K562 (cell line): ENCODE data around the gene LINC00305. TPM values are rescaled to one million over a fixed set of nuclear protein-coding genes. Genes with fewer than 3 reads are reported as not detected.

Source experiments
- ATAC-seq: fragments of 200-7000 bp; cut with Tn5 transposase; 3 replicates; pipeline ENCODE4 v1.9.1; 2020; ENCODE audit warnings: moderate library complexity
- BruUV-seq: library from RNA; stranded (reverse); fragments of 400-500 nt; replicated peaks from 2 replicates; lab custom pipeline; 2021; lab: Mats Ljungman, UMichigan
- CTCF ChIA-PET: fragments of 300-600 bp; formaldehyde crosslinking; extraction: SDS; loops from one replicate; lab custom pipeline; 2021; ENCODE audit warnings: low intra/inter-chr PET ratio; lab: Yijun Ruan, JAX
- POLR2A ChIA-PET: fragments of 300-600, 350-650 bp; sonication (Branson Sonifier 250); formaldehyde crosslinking; extraction: SDS; loops from one replicate; lab custom pipeline; 2021; ENCODE audit warnings: antibody characterized with exemption, inconsistent platforms; lab: Yijun Ruan, JAX
- DNase-seq, 4 experiments: peaks; one replicate each; pipeline versions ENCODE4 v3.0.0 to v3.0.0-alpha.2; 2011 to 2018; ENCODE audit warnings: low spot score in 3 of 4, mixed read lengths in 3 of 4; ENCODE audit errors: extremely low read depth in 1 of 4
- FAIRE-seq: peaks from 2 replicates; lab custom pipeline; 2011; peaks lifted over from hg19 to GRCh38; lab: Jason Lieb, UNC
- H2AFZ ChIP-seq: 2 replicates; pipeline ENCODE4 v1.6.0; 2011; ENCODE audit warnings: low read depth, low read length, control low read depth, inconsistent platforms
- H3K27ac ChIP-seq: fragments of 200-600 bp; 3 replicates; pipeline ENCODE4 v1.8.0; 2011; ENCODE audit warnings: low read depth, mild to moderate bottlenecking, control low read depth, inconsistent platforms, low read length, moderate library complexity, mixed read lengths; ENCODE audit errors: extremely low read depth
- H3K27me3 ChIP-seq, 2 experiments: fragments of 300-600 bp in 1 of 2; 2 replicates in 1 of 2; 3 replicates in 1 of 2; pipeline versions ENCODE4 v1.6.0 to v1.8.0; 2011; ENCODE audit warnings: inconsistent platforms in 2 of 2, low read length in 2 of 2, mild to moderate bottlenecking in 1 of 2, mixed read lengths in 1 of 2, moderate library complexity in 1 of 2; ENCODE audit not compliant: control insufficient read depth in 2 of 2, insufficient read depth in 2 of 2
- H3K36me3 ChIP-seq: fragments of 300-600 bp; 3 replicates; pipeline ENCODE4 v1.8.0; 2011; ENCODE audit warnings: mild to moderate bottlenecking, low read length, inconsistent platforms; ENCODE audit not compliant: control insufficient read depth, insufficient read depth
- H3K4me1 ChIP-seq, 2 experiments: fragments of 200-600 bp in 1 of 2; replicated peaks in 1 of 2; 2 replicates in 1 of 2; 3 replicates in 1 of 2; pipeline versions ENCODE4 v1.5.1 to v1.8.0; 2011; ENCODE audit warnings: inconsistent platforms in 2 of 2, low read length in 2 of 2, mild to moderate bottlenecking in 1 of 2, mixed read lengths in 1 of 2, moderate library complexity in 1 of 2; ENCODE audit not compliant: control insufficient read depth in 2 of 2, insufficient read depth in 2 of 2
- H3K4me2 ChIP-seq: 2 replicates; pipeline ENCODE4 v1.6.1; 2011; ENCODE audit warnings: low read length, control low read depth, inconsistent platforms, mixed read lengths; ENCODE audit not compliant: insufficient read depth
- H3K4me3 ChIP-seq: fragments of 200-600 bp; sonication (generic), shearing (Covaris generic); 2 replicates; pipeline ENCODE4 v1.5.1; 2016; ENCODE audit warnings: control low read depth, inconsistent platforms
- H3K79me2 ChIP-seq: fragments of 200-600 bp; 3 replicates; pipeline ENCODE4 v1.8.0; 2011; ENCODE audit warnings: low read length, inconsistent platforms; ENCODE audit not compliant: control insufficient read depth, insufficient read depth
- H3K9ac ChIP-seq, 2 experiments: 2 replicates each; pipeline versions ENCODE4 v1.6.0 to v1.6.1; 2011; ENCODE audit warnings: low read depth in 2 of 2, low read length in 2 of 2, control low read depth in 1 of 2, inconsistent platforms in 1 of 2, mild to moderate bottlenecking in 1 of 2, mixed read lengths in 1 of 2; ENCODE audit not compliant: insufficient read depth in 1 of 2
- H3K9me1 ChIP-seq: one replicate; pipeline ENCODE4 v1.6.0; 2011; ENCODE audit warnings: inconsistent platforms, mild to moderate bottlenecking, low read length, moderate library complexity; ENCODE audit not compliant: control insufficient read depth, insufficient read depth
- H3K9me3 ChIP-seq: replicated peaks from 2 replicates; pipeline ENCODE4 v1.5.1; 2011; ENCODE audit warnings: low read depth, low read length, inconsistent platforms; ENCODE audit not compliant: control insufficient read depth, insufficient read depth
- H4K20me1 ChIP-seq: replicated peaks from 2 replicates; pipeline ENCODE4 v1.6.1; 2011; ENCODE audit warnings: low read length, inconsistent platforms, mixed read lengths; ENCODE audit not compliant: control insufficient read depth, insufficient read depth
- CREB1 ChIP-seq, 2 experiments: sonication (generic) in 1 of 2; formaldehyde crosslinking in 1 of 2; IDR thresholded peaks; 2 replicates each; pipeline versions ENCODE4 v1.6.1 to v1.8.0; 2012 to 2022; ENCODE audit warnings: inconsistent platforms in 1 of 2, mild to moderate bottlenecking in 1 of 2, missing genetic modification reagents in 1 of 2, moderate library complexity in 1 of 2
- FOSL1 ChIP-seq: fragments of 200-800 bp; sonication (Bioruptor generic); conservative IDR thresholded peaks from 2 replicates; pipeline ENCODE4 v1.6.1; 2016; ENCODE audit warnings: missing genetic modification characterization, missing compliant biosample characterization
- HDAC2 ChIP-seq: fragments of 450-650 bp; IDR thresholded peaks from 2 replicates; pipeline ENCODE4 v1.6.1; 2016; ENCODE audit warnings: mild to moderate bottlenecking
- RBM39 ChIP-seq: fragments of 200-400 bp; formaldehyde crosslinking; optimal IDR thresholded peaks from 2 replicates; pipeline ENCODE3; 2018; ENCODE audit warnings: low read depth, low read length
- ZNF184 ChIP-seq: sonication (generic); formaldehyde crosslinking; IDR thresholded peaks from 2 replicates; pipeline ENCODE4 v1.5.0; 2020; ENCODE audit warnings: missing genetic modification reagents
- whole genome bisulfite sequencing: fragments of 100-300 bp; shearing (Covaris generic); methylation state at CpG from one replicate; pipeline ENCODE4 v1.1.6; 2016; ENCODE audit warnings: low coverage, mixed read lengths; ENCODE audit not compliant: insufficient coverage; ENCODE audit errors: missing lambda C conversion rate; 5-methylcytosine and 5-hydroxymethylcytosine counted together
- in situ Hi-C: fragments of 300-500 bp; cut with MboI; formaldehyde crosslinking; loops from 4 replicates; pipeline ENCODE4 v1.15.0; 2018; ENCODE audit warnings: inconsistent platforms, mixed read lengths
- intact Hi-C: fragments of 100-400 bp; cut with micrococcal nuclease; formaldehyde crosslinking; loops from 2 replicates; pipeline ENCODE4 v1.14.2; 2022
- polyA plus RNA-seq, 8 experiments: library from polyadenylated mRNA; depleted of rRNA in 4 of 8; stranded (reverse) in 5 of 8; unstranded in 3 of 8; fragments of >200 nt; fragmentation: Nextera tagmentation in 2 of 8; fragmentation: Illumina TruSeq in 1 of 8; extraction: Ambion mirVana in 2 of 8; extraction: Trizol in 1 of 8; gene quantifications; 2 replicates each; pipeline versions ENCODE4 v1.2.1 to v1.2.3, GENCODE V29; 2011 to 2014; ENCODE audit warnings: inconsistent platforms in 1 of 8, missing spikeins in 1 of 8
- total RNA-seq, 7 experiments: library from RNA; depleted of rRNA in 6 of 7; stranded (reverse); fragments of >200 nt in 6 of 7; fragmentation: Illumina TruSeq in 2 of 7; extraction: Trizol in 2 of 7; gene quantifications; 2 replicates each; pipeline versions ENCODE4 v1.2.1 to v1.2.3, GENCODE V29; 2011 to 2021; ENCODE audit warnings: low replicate concordance in 1 of 7
- TF ChIP-seq, protein P1 (sequence below), 3 experiments: IDR thresholded peaks in 2 of 3; conservative IDR thresholded peaks in 1 of 3; 2 replicates each; pipeline ENCODE4 v1.5.1; 2011 to 2012; ENCODE audit warnings: low read length in 3 of 3, mild to moderate bottlenecking in 3 of 3, control low read depth in 2 of 3, improper control_type of control experiment in 1 of 3, inconsistent platforms in 1 of 3, low read depth in 1 of 3, mixed read lengths in 1 of 3, moderate library complexity in 1 of 3; ENCODE audit not compliant: insufficient read depth in 2 of 3
- TF ChIP-seq, protein P2 (sequence below), 2 experiments: fragments of 200-800 bp in 1 of 2; sonication (Bioruptor generic) in 1 of 2; sonication (generic) in 1 of 2; formaldehyde crosslinking in 1 of 2; IDR thresholded peaks in 1 of 2; conservative IDR thresholded peaks in 1 of 2; 2 replicates each; pipeline versions ENCODE4 v1.5.0 to v1.6.1; 2016 to 2020; ENCODE audit warnings: missing compliant biosample characterization in 1 of 2, missing genetic modification characterization in 1 of 2, missing genetic modification reagents in 1 of 2
- TF ChIP-seq, protein P3 (sequence below): fragments of 250-450 bp; sonication (Bioruptor Pico); IDR thresholded peaks from 2 replicates; pipeline ENCODE4 v1.8.0; 2021; ENCODE audit warnings: mild to moderate bottlenecking, moderate library complexity
- TF ChIP-seq, protein P4 (sequence below): fragments of 450-650 bp; IDR thresholded peaks from 2 replicates; pipeline ENCODE4 v1.6.1; 2017; ENCODE audit warnings: mild to moderate bottlenecking, moderate library complexity
- TF ChIP-seq, protein P5 (sequence below), 2 experiments: fragments of 150-350 bp in 1 of 2; IDR thresholded peaks; 2 replicates each; pipeline ENCODE4 v1.6.1; 2012 to 2016; ENCODE audit warnings: low read depth in 2 of 2, low read length in 2 of 2, mild to moderate bottlenecking in 1 of 2, moderate library complexity in 1 of 2

LINC00305 gene
- total and polyA plus RNA-seq, 9 of the 15 experiments (the other 6 are each of a cell fraction or from before 2014, with no cell fraction given) = not detected

DNA sequence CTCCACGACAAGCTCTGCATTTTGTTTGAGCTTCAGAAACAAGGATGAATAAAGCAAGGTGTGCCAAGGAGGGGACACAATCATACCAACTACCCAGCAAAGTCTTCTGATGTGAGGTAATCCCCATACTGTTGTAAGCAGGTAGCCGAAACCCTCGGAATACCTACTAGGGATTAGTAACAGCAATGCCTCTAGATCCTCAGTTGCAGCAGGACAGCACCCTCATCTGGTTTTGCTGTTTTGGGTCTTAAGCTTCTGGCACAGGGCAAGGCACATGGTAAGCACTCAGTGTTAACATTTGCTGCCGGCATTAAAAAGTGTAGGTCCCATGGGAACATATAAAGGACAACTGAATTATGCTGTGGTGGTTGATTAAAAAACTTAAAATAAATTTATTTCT, 16.0 kb upstream of the LINC00305 start:
- 4% methylated on average over 3 of the region's 4 CpGs for WGBS
- no TSS peak for BruUV-seq
- H3K36me3 ChIP-seq = no peaks in the 10 kb centered on the region
- POLR2A ChIA-PET = no interaction called here
- no peaks in the 10 kb centered on the region for H4K20me1 ChIP-seq
- no peak overlapping the region for H3K27ac ChIP-seq
- intact Hi-C loops = no loop called here
- H3K4me3 ChIP-seq = no peak overlapping the region
- no peaks in the 10 kb centered on the region for H3K9me1 ChIP-seq
- no peaks in the 10 kb centered on the region for H3K79me2 ChIP-seq
- H2AFZ ChIP-seq = no peak overlapping the region
- no peak overlapping the region for H3K4me2 ChIP-seq
- no peaks in the 10 kb centered on the region for H3K27me3 ChIP-seq
- CTCF ChIA-PET = no interaction called here
- no peaks in the 10 kb centered on the region for H3K4me1 ChIP-seq
- no peak overlapping the region for H3K9ac ChIP-seq
- in situ Hi-C loops = no loop called here
- no peaks in the 10 kb centered on the region for H3K9me3 ChIP-seq
- no peak for FAIRE-seq
- ATAC-seq = no peak
- DNase-seq = no peak
- TF ChIP-seq, protein P1, sequence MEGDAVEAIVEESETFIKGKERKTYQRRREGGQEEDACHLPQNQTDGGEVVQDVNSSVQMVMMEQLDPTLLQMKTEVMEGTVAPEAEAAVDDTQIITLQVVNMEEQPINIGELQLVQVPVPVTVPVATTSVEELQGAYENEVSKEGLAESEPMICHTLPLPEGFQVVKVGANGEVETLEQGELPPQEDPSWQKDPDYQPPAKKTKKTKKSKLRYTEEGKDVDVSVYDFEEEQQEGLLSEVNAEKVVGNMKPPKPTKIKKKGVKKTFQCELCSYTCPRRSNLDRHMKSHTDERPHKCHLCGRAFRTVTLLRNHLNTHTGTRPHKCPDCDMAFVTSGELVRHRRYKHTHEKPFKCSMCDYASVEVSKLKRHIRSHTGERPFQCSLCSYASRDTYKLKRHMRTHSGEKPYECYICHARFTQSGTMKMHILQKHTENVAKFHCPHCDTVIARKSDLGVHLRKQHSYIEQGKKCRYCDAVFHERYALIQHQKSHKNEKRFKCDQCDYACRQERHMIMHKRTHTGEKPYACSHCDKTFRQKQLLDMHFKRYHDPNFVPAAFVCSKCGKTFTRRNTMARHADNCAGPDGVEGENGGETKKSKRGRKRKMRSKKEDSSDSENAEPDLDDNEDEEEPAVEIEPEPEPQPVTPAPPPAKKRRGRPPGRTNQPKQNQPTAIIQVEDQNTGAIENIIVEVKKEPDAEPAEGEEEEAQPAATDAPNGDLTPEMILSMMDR (IDR thresholded peaks at IDR 0.05 in 2 of 3, conservative IDR thresholded peaks at IDR 0.05 in 1 of 3; ENCODE audit: insufficient read depth in 2 of 3, low read depth in 1 of 3, low read length in 3 of 3) = no peak
- TF ChIP-seq HDAC2 (no peak), CREB1 (IDR thresholded peaks at IDR 0.05) (no peak), CREB1 (CRISPR knock-in tag; IDR thresholded peaks at IDR 0.05) (no peak), ZNF184 (CRISPR knock-in tag) (no peak), RBM39 (no peak), FOSL1 (no peak)
- TF ChIP-seq, protein P2, sequence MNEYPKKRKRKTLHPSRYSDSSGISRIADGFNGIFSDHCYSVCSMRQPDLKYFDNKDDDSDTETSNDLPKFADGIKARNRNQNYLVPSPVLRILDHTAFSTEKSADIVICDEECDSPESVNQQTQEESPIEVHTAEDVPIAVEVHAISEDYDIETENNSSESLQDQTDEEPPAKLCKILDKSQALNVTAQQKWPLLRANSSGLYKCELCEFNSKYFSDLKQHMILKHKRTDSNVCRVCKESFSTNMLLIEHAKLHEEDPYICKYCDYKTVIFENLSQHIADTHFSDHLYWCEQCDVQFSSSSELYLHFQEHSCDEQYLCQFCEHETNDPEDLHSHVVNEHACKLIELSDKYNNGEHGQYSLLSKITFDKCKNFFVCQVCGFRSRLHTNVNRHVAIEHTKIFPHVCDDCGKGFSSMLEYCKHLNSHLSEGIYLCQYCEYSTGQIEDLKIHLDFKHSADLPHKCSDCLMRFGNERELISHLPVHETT (CRISPR knock-in tag; conservative IDR thresholded peaks at IDR 0.05 in 1 of 2, IDR thresholded peaks at IDR 0.05 in 1 of 2) = no peak
- TF ChIP-seq, protein P3, sequence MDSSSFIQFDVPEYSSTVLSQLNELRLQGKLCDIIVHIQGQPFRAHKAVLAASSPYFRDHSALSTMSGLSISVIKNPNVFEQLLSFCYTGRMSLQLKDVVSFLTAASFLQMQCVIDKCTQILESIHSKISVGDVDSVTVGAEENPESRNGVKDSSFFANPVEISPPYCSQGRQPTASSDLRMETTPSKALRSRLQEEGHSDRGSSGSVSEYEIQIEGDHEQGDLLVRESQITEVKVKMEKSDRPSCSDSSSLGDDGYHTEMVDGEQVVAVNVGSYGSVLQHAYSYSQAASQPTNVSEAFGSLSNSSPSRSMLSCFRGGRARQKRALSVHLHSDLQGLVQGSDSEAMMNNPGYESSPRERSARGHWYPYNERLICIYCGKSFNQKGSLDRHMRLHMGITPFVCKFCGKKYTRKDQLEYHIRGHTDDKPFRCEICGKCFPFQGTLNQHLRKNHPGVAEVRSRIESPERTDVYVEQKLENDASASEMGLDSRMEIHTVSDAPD (CRISPR knock-in tag) = no peak
- TF ChIP-seq, protein P4, sequence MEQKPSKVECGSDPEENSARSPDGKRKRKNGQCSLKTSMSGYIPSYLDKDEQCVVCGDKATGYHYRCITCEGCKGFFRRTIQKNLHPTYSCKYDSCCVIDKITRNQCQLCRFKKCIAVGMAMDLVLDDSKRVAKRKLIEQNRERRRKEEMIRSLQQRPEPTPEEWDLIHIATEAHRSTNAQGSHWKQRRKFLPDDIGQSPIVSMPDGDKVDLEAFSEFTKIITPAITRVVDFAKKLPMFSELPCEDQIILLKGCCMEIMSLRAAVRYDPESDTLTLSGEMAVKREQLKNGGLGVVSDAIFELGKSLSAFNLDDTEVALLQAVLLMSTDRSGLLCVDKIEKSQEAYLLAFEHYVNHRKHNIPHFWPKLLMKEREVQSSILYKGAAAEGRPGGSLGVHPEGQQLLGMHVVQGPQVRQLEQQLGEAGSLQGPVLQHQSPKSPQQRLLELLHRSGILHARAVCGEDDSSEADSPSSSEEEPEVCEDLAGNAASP = no peak
- TF ChIP-seq, protein P5, sequence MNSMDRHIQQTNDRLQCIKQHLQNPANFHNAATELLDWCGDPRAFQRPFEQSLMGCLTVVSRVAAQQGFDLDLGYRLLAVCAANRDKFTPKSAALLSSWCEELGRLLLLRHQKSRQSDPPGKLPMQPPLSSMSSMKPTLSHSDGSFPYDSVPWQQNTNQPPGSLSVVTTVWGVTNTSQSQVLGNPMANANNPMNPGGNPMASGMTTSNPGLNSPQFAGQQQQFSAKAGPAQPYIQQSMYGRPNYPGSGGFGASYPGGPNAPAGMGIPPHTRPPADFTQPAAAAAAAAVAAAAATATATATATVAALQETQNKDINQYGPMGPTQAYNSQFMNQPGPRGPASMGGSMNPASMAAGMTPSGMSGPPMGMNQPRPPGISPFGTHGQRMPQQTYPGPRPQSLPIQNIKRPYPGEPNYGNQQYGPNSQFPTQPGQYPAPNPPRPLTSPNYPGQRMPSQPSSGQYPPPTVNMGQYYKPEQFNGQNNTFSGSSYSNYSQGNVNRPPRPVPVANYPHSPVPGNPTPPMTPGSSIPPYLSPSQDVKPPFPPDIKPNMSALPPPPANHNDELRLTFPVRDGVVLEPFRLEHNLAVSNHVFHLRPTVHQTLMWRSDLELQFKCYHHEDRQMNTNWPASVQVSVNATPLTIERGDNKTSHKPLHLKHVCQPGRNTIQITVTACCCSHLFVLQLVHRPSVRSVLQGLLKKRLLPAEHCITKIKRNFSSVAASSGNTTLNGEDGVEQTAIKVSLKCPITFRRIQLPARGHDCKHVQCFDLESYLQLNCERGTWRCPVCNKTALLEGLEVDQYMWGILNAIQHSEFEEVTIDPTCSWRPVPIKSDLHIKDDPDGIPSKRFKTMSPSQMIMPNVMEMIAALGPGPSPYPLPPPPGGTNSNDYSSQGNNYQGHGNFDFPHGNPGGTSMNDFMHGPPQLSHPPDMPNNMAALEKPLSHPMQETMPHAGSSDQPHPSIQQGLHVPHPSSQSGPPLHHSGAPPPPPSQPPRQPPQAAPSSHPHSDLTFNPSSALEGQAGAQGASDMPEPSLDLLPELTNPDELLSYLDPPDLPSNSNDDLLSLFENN (IDR thresholded peaks at IDR 0.05; ENCODE audit: low read depth in 2 of 2, low read length in 2 of 2) = no peak
